Activated CD8-positive, alpha-beta T cell treated with anti-CD3 and anti-CD28 coated beads for 36 hours (primary cell): Measurements from ENCODE around the gene FXYD2. TPM values are rescaled to one million over a fixed set of nuclear protein-coding genes. Genes with fewer than 3 reads are reported as not detected.
A peak's percentile ranks its signal among the peaks of the same experiment; 100 is the strongest.

ENCODE experiments used
- ATAC-seq: fragments of 200-7000 bp; cut with Tn5 transposase; one replicate; pipeline ENCODE4 v1.10.0; 2021; ENCODE audit warnings: mild to moderate bottlenecking, moderate library complexity
- CTCF ChIA-PET: fragments of 350-600 bp; sonication (Branson Sonifier 250); formaldehyde crosslinking; loops from one replicate; lab custom pipeline; 2021; ENCODE audit warnings: antibody characterized with exemption; lab: Charles Lee
- POLR2A ChIA-PET: fragments of 350-600 bp; sonication (Branson Sonifier 250); formaldehyde crosslinking; loops from one replicate; lab custom pipeline; 2021; ENCODE audit warnings: antibody characterized with exemption; lab: Charles Lee
- DNase-seq: peaks from one replicate; pipeline ENCODE4 v3.0.0-alpha.2; 2020
- H3K27ac Mint-ChIP-seq: one replicate; pipeline ENCODE4 v1.8.0; 2021; ENCODE audit warnings: mild to moderate bottlenecking, mixed read lengths
- H3K27me3 Mint-ChIP-seq: one replicate; pipeline ENCODE4 v1.8.0; 2021; ENCODE audit warnings: mixed read lengths
- H3K36me3 Mint-ChIP-seq: one replicate; pipeline ENCODE4 v1.8.0; 2021; ENCODE audit warnings: low read depth, mixed read lengths
- H3K4me1 Mint-ChIP-seq: one replicate; pipeline ENCODE4 v1.8.0; 2021; ENCODE audit warnings: low read depth, mixed read lengths
- H3K4me3 Mint-ChIP-seq: one replicate; pipeline ENCODE4 v1.8.0; 2021; ENCODE audit warnings: mild to moderate bottlenecking, moderate library complexity, mixed read lengths
- H3K9me3 Mint-ChIP-seq: one replicate; pipeline ENCODE4 v1.8.0; 2021; ENCODE audit warnings: mixed read lengths
- CTCF ChIP-seq: fragments of 200-600 bp; IDR thresholded peaks from one replicate; pipeline ENCODE4 v1.8.0; 2022; ENCODE audit warnings: antibody characterized with exemption, mild to moderate bottlenecking
- intact Hi-C: fragments of 100-400 bp; cut with micrococcal nuclease; formaldehyde crosslinking; loops from one replicate; pipeline ENCODE4 v1.10.0; 2022
- total RNA-seq, 2 experiments: library from RNA; stranded (reverse); gene quantifications; one replicate each; pipeline ENCODE4 v1.2.3, GENCODE V29; 2021

Gene FXYD2
- total RNA-seq, 2 experiments from 2014 or later = 6.7 to 7.2 TPM

DNA sequence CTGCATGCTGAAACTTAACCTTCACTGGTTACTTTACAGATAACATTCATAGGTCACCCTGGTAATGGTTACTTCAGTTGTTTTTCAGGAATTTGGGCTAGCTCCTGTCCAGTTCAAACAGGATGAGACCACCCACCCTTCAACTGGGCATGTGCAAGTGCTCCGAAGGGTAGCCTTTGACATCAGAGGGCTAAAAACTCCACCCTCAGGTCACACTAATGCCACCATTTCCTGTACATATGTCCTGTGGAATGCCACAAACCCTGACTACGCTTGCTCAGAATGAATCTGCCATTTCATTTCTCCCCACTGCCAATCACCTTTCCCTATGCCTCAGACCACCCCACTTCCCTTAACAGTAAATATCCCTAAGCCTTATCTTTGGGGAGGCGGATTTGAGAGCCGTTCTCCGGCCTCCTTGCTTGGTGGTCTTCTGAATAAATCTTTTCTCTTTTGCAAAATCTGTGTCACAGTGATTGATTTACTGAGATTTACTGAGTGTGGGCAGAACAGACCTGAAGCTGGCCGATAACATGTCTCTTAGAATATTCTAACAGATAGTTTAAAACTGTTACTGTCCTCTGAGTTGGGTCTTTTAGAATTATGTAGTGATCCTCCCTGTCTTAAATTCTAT is 25.4 kb upstream of the FXYD2 start:
- ATAC-seq = no peak
- peaks cover 9% of the 10 kb centered on the region for H3K9me3 Mint-ChIP-seq
- DNase-seq = no peak
- peaks cover 2% of the 10 kb centered on the region for H3K36me3 Mint-ChIP-seq
- ChIA-PET POLR2A (interaction anchor here (0.6 to 1.3 kb wide), 3 partner anchors 97 to 1880 kb away, joined by 3 to 4 read pairs (median 4); no protein-coding TSS in a partner anchor), CTCF (interaction anchor here (0.9 to 6.0 kb wide), 5 partner anchors 11 to 203 kb away, joined by 3 to 28 read pairs (median 14); no protein-coding TSS in a partner anchor)
- TF ChIP-seq CTCF = no peak
- H3K4me3 Mint-ChIP-seq = no peak overlapping the region
- peaks cover 14% of the 10 kb centered on the region for H3K4me1 Mint-ChIP-seq
- intact Hi-C loops = no loop called here
- H3K27me3 Mint-ChIP-seq = no peaks in the 10 kb centered on the region
- no peak overlapping the region for H3K27ac Mint-ChIP-seq

GRCh38 chr11:117843666-117844484 is 19.3 kb upstream of the FXYD2 start:
- intact Hi-C loops = loop anchor here (1.0 kb wide), 2 partner anchors 103 to 209 kb away; no protein-coding TSS in a partner anchor
- CTCF ChIA-PET = interaction anchor here (0.7 to 10.2 kb wide), 44 partner anchors 9 to 278 kb away, joined by 3 to 205 read pairs (median 4); partner anchors contain the start of gene TMPRSS4
- DNase-seq = peak; percentile 92
- Mint-ChIP-seq H3K27ac (no peak overlapping the region), H3K27me3 (no peaks in the 10 kb centered on the region), H3K4me1 (peaks cover 4% of the 10 kb centered on the region), H3K9me3 (no peaks in the 10 kb centered on the region), H3K36me3 (no peaks in the 10 kb centered on the region), H3K4me3 (no peak overlapping the region)
- peak; percentile 96 for TF ChIP-seq CTCF
- POLR2A ChIA-PET = interaction anchor here (0.6 to 1.1 kb wide), 7 partner anchors 88 to 209 kb away, joined by 3 to 5 read pairs (median 3); no protein-coding TSS in a partner anchor
- ATAC-seq = peak; percentile 96

DNA sequence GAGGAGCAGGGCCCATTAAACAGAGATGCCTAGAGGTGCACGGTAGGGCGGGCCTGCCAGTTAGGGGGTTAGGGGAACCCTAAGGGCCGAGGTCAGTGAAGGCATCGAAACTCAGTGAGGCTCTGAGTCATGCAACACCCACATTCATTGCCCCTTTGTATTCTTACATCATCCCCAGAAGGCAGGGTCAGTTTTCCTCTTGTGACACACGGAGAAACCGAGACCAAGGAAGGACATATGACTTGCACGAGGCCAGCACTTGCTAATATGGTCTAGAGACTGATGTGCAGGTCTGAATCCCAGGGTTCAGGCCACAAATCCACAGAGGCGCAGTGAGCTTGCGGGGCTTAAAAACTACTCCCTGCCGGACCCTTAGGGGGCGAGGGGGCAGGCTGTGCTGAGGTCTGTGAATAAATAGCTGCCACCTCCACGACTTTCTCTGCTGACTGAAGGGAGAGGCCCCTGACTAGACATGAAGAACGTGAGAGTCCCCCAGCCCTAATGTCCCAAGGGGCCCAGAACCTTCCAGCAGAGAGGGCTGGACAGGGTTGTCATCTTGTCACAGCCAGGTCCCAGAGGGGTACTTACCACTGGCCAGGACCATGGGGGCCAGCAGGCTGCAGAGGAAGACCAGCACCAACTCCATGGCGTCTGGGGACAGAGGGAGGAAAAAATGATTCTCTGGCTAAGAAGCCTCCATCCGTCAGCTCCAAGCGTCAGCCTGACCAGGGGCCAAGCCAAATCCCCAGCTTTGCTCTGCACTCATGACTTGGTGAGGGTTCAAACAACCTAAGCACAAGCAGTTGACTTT is 17.8 kb upstream of the FXYD2 start:
- ATAC-seq (no peak), DNase-seq (no peak)
- POLR2A ChIA-PET = interaction anchor here (0.8 kb wide), 1 partner anchor 109 kb away, joined by 3 read pairs; no protein-coding TSS in a partner anchor
- H3K36me3 Mint-ChIP-seq = no peaks in the 10 kb centered on the region
- CTCF ChIA-PET = interaction anchor here (0.7 to 10.2 kb wide), 11 partner anchors 7 to 280 kb away, joined by 3 to 205 read pairs (median 17); no protein-coding TSS in a partner anchor
- no peak overlapping the region for H3K4me3 Mint-ChIP-seq
- intact Hi-C loops = no loop called here
- no peaks in the 10 kb centered on the region for H3K27me3 Mint-ChIP-seq
- no peak for TF ChIP-seq CTCF
- peaks cover 8% of the 10 kb centered on the region for H3K4me1 Mint-ChIP-seq
- no peaks in the 10 kb centered on the region for H3K9me3 Mint-ChIP-seq
- no peak overlapping the region for H3K27ac Mint-ChIP-seq

DNA sequence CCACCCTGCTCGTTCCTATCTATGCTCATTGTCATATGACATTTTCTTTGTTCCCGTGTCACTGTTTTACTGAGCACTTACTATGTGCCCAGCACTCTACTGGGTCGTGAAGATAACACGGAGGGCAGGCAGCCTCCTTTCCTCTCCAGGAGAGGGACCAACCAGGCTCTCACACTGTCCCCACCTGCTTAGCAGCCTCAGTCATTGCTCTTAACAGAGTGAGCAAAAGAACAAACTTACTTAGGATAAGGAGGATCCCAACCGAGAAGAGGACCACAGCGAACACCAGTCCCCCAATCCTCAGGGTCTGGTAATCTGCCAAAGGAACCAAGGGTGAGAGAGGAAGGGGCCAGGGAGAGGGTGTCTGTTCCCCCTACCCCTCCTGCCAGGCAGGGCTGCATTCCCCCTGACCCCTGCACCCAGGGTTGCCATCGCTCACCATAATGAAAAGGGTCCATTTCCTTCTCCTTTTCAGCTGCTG is 17.0 kb upstream of the FXYD2 start:
- POLR2A ChIA-PET = no interaction called here
- no peak overlapping the region for H3K4me3 Mint-ChIP-seq
- no peaks in the 10 kb centered on the region for H3K27me3 Mint-ChIP-seq

More for the DNA sequence above, 17.0 kb upstream of the FXYD2 start:
- TF ChIP-seq CTCF = no peak
- intact Hi-C loops = no loop called here
- Mint-ChIP-seq H3K4me1 (peaks cover 8% of the 10 kb centered on the region), H3K27ac (no peak overlapping the region), H3K36me3 (no peaks in the 10 kb centered on the region), H3K9me3 (no peaks in the 10 kb centered on the region)
- CTCF ChIA-PET = interaction anchor here (0.7 to 10.2 kb wide), 7 partner anchors 9 to 212 kb away, joined by 3 to 205 read pairs (median 21); no protein-coding TSS in a partner anchor
- DNase-seq (no peak), ATAC-seq (no peak)
